Heart left ventricle (tissue), 16 donors: Measurements from ENCODE around the gene PDXK. TPM values are rescaled to one million over a fixed set of nuclear protein-coding genes. Genes with fewer than 3 reads are reported as not detected.

Experiments used
- ATAC-seq, 4 donors: fragments of 200-7000 bp; cut with Tn5 transposase; one replicate each; pipeline ENCODE4 v1.9.1; 2020 to 2022; ENCODE audit warnings: moderate library complexity in 4 of 4, mild to moderate bottlenecking in 3 of 4, moderate number of reproducible peaks in 1 of 4
- DNase-seq, 5 donors: peaks; one replicate each; pipeline ENCODE4 v3.0.0-alpha.2; 2020
- H3K27ac ChIP-seq, 12 donors: fragments of 200-600 bp; sonication (generic) in 4 of 12; one replicate each; pipeline versions ENCODE4 v1.5.0 to v1.8.0; 2016 to 2022; ENCODE audit warnings: mild to moderate bottlenecking in 2 of 12
- H3K27me3 ChIP-seq, 9 donors: fragments of 200-600 bp; sonication (generic) in 2 of 9; one replicate each; pipeline versions ENCODE4 v1.5.1 to v1.8.0; 2016 to 2022; ENCODE audit warnings: mild to moderate bottlenecking in 3 of 9
- H3K36me3 ChIP-seq, 9 donors: fragments of 200-600 bp; sonication (generic) in 2 of 9; one replicate each; pipeline versions ENCODE4 v1.5.0 to v1.8.0; 2018 to 2022; ENCODE audit warnings: mild to moderate bottlenecking in 2 of 9
- H3K4me1 ChIP-seq, 12 donors: fragments of 200-600 bp; sonication (generic) in 4 of 12; one replicate each; pipeline versions ENCODE4 v1.5.0 to v1.8.0; 2016 to 2022; ENCODE audit warnings: mild to moderate bottlenecking in 3 of 12
- H3K4me3 ChIP-seq, 12 donors: fragments of 200-600 bp; sonication (generic) in 4 of 12; one replicate each; pipeline versions ENCODE4 v1.5.0 to v1.8.0; 2017 to 2022; ENCODE audit warnings: mild to moderate bottlenecking in 9 of 12, moderate library complexity in 4 of 12
- H3K9me3 ChIP-seq, 12 donors: fragments of 200-600 bp; sonication (generic) in 4 of 12; one replicate each; pipeline versions ENCODE4 v1.5.0 to v1.8.0; 2016 to 2022; ENCODE audit warnings: mild to moderate bottlenecking in 1 of 12
- POLR2A ChIP-seq, 2 donors: fragments of 450-650 bp; IDR thresholded peaks; one replicate each; pipeline ENCODE4 v1.6.1; 2017; ENCODE audit warnings: antibody characterized with exemption in 2 of 2, mild to moderate bottlenecking in 2 of 2, moderate library complexity in 2 of 2
- whole genome bisulfite sequencing, 4 donors: extraction: QIAGEN DNeasy Blood & Tissue Kit in 2 of 4; methylation state at CpG; one replicate each; pipeline versions ENCODE4 v1.1.5 to v1.1.7; 2013 to 2018; 5-methylcytosine and 5-hydroxymethylcytosine counted together
- intact Hi-C, 10 donors: fragments of 100-400 bp; cut with DNase I; formaldehyde crosslinking; loops; one replicate each; pipeline versions ENCODE4 v1.11.1 to v1.14.2; 2022
- polyA plus RNA-seq, 2 donors: library from polyadenylated mRNA; stranded (reverse); fragments of 200-250 nt; gene quantifications; one replicate each; pipeline ENCODE4 v1.2.3, GENCODE V29; 2013
- total RNA-seq, 9 donors: library from RNA; depleted of rRNA in 2 of 9; stranded (reverse); fragments of >200 nt in 2 of 9; fragmentation: NEBNext Ultra II Directional in 3 of 9; extraction: Animal tissue kit (Norgen Biotek cat#: 25700) in 3 of 9; gene quantifications; one replicate each; pipeline versions ENCODE4 v1.1.0 to v1.2.4, GENCODE V29; 2016 to 2023
- TF ChIP-seq, protein P1 (sequence below), 12 donors: fragments of 200-600 bp; sonication (generic) in 4 of 12; IDR thresholded peaks; one replicate each; pipeline versions ENCODE4 v1.5.0 to v1.8.0; 2018 to 2022; ENCODE audit warnings: antibody characterized with exemption in 12 of 12, mild to moderate bottlenecking in 5 of 12
- donor health status: ischemic (EF 13 %, LVEDD 7.1; RV severe dilation, severe dysfunction).
- donor health status: healthy with polysubstance abuse.
- donor health status: DM: no; HTN: yes; CAD: no.
- donor health status: DM: no; HTN: no; CAD: no.
- donor health status: ischemic (EF 25% LVEDD 6.9; RV normal size, moderate dysfunction).
- donor health status: ischemic (EF 25% LVEDD 5.7; RV mildly dilated, moderate dysfunction).
- donor health status: healthy.
- donor health status: DM: yes; HTN: yes; CAD: no.
- donor health status: ischemic (EF 35%, LVEDD 5.7; RV mildly dilated, moderate dysfunction).
- donor health status: nonischemic (EF 11% LVEDD 7.7; RV severe dilation, severe dysfunction).
- donor health status: DM: yes; HTN: yes; CAD: no.
- donor health status: PGD.
- donor health status: ischemic (EF 29% LVEDD 5.4; RV normal size, mild dysfunction).
- donor health status: nonischemic (EF 23%, LVEDD 6.1; RV moderate dilation, normal function).

PDXK gene
- total and polyA plus RNA-seq, 11 donors: 46.5 to 105 (median 79.7) TPM

GRCh38 chr21:43799301-43799840, 80.4 kb downstream of the PDXK start:
- WGBS, 4 donors: 89 to 95% (median 94%) methylated on average over 19 of the region's 19 CpGs
- ATAC-seq (no peak), DNase-seq (peak in 1 of 5 donors; percentile 47)
- Histone ChIP-seq H3K9me3 (no peaks in the 10 kb centered on the region), H3K4me3 (no peak overlapping the region), H3K4me1 (no peaks in the 10 kb centered on the region), H3K27me3 (no peaks in the 10 kb centered on the region), H3K27ac (no peak overlapping the region), H3K36me3 (peaks cover 0 to 100% (median 92%) of the 10 kb centered on the region in 9 donors)
- intact Hi-C loops: loop anchor here in 1 of 10 donors (10.0 kb wide), 1 partner anchor 505 kb away; the partner anchor contains the start of gene PFKL
- TF ChIP-seq POLR2A (IDR thresholded peaks at IDR 0.05): no peak
- TF ChIP-seq, protein P1, sequence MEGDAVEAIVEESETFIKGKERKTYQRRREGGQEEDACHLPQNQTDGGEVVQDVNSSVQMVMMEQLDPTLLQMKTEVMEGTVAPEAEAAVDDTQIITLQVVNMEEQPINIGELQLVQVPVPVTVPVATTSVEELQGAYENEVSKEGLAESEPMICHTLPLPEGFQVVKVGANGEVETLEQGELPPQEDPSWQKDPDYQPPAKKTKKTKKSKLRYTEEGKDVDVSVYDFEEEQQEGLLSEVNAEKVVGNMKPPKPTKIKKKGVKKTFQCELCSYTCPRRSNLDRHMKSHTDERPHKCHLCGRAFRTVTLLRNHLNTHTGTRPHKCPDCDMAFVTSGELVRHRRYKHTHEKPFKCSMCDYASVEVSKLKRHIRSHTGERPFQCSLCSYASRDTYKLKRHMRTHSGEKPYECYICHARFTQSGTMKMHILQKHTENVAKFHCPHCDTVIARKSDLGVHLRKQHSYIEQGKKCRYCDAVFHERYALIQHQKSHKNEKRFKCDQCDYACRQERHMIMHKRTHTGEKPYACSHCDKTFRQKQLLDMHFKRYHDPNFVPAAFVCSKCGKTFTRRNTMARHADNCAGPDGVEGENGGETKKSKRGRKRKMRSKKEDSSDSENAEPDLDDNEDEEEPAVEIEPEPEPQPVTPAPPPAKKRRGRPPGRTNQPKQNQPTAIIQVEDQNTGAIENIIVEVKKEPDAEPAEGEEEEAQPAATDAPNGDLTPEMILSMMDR (IDR thresholded peaks at IDR 0.05): no peak

DNA sequence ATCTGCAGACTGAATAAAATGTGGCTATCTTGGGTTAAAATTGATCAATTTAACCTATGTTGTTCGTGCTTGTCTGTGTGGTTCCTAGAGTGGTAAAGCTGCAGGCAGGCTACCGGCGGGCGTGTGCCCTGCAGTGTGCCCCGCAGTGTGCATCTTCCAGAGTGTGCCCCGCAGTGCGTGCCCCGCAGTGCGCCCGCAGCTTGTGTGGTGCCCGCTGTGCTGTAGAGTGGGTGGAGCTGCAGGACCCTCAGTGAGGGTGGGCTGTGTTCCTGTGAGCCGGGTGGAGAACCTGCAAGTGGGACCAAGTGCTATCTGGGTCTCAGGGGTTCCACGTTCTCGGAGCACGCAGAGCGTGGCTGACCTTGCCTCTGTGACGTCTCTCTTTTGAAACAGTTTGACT, 81.2 kb downstream of the PDXK start:
- WGBS, 4 donors: 94 to 96% (median 95%) methylated on average over 9 to 17 of the region's 17 CpGs
- ATAC-seq (no peak), DNase-seq (peak in 1 of 5 donors; percentile 41)
- H3K36me3 ChIP-seq: peaks cover 0 to 97% (median 86%) of the 10 kb centered on the region in 9 donors
- H3K27ac ChIP-seq: no peak overlapping the region
- TF ChIP-seq, protein P1 (IDR thresholded peaks at IDR 0.05): no peak
- TF ChIP-seq POLR2A (IDR thresholded peaks at IDR 0.05): no peak
- no peaks in the 10 kb centered on the region for H3K4me1 ChIP-seq
- no peaks in the 10 kb centered on the region for H3K27me3 ChIP-seq
- intact Hi-C loops: loop anchor here in 1 of 10 donors (10.0 kb wide), 1 partner anchor 65 kb away; the partner anchor contains the start of gene AGPAT3
- H3K9me3 ChIP-seq: no peaks in the 10 kb centered on the region
- H3K4me3 ChIP-seq: no peak overlapping the region

DNA sequence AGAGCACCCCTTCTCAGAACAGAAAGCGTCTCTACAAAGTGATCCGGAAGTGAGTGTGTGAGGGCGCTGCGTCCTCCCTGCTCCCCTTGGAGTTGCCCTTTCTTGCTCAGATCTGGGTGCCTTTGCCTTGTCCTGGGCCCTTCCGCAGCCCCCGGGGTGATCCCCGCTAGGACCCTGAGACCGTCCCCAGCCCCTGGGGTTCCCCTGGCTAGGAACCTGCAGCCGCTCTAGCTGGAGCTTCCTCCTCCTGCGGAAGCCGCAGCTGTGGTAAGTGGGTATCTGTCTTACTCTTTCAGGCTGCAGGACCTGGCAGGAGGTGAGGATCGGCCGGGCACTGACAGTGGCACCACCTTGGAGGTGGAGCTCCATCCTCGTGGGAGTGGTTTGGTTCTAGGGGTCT, 81.6 kb downstream of the PDXK start:
- DNase-seq (peak in 1 of 5 donors; percentile 54), ATAC-seq (no peak)
- intact Hi-C loops: loop anchor here in 1 of 10 donors (10.0 kb wide), 1 partner anchor 64 kb away; the partner anchor contains the start of gene AGPAT3
- peaks cover 0 to 93% (median 82%) of the 10 kb centered on the region in 9 donors for H3K36me3 ChIP-seq
- no peak for TF ChIP-seq POLR2A (IDR thresholded peaks at IDR 0.05)
- TF ChIP-seq, protein P1 (IDR thresholded peaks at IDR 0.05): no peak
- 93 to 95% (median 94%) methylated on average over 14 of the region's 14 CpGs for WGBS, 4 donors
- no peak overlapping the region for H3K27ac ChIP-seq
- no peak overlapping the region for H3K4me3 ChIP-seq
- no peaks in the 10 kb centered on the region for H3K27me3 ChIP-seq
- H3K9me3 ChIP-seq: no peaks in the 10 kb centered on the region
- H3K4me1 ChIP-seq: no peaks in the 10 kb centered on the region

- H3K27ac ChIP-seq: no peak overlapping the region
- TF ChIP-seq, protein P1 (IDR thresholded peaks at IDR 0.05): no peak
- TF ChIP-seq POLR2A (IDR thresholded peaks at IDR 0.05): no peak
- H3K4me1 ChIP-seq: no peaks in the 10 kb centered on the region
- DNase-seq (peak in 1 of 5 donors; percentile 28), ATAC-seq (no peak)
- peaks cover 0 to 86% (median 78%) of the 10 kb centered on the region in 9 donors for H3K36me3 ChIP-seq
- WGBS, 4 donors: 94 to 97% (median 96%) methylated on average over 42 of the region's 42 CpGs
- no peak overlapping the region for H3K4me3 ChIP-seq
- no peaks in the 10 kb centered on the region for H3K27me3 ChIP-seq
- intact Hi-C loops: loop anchor here in 1 of 10 donors (10.0 kb wide), 1 partner anchor 64 kb away; the partner anchor contains the start of gene AGPAT3
- H3K9me3 ChIP-seq: no peaks in the 10 kb centered on the region
Measured at GRCh38 chr21:43801006-43801783, 82.3 kb downstream of the PDXK start.
